ENCODE measurements around the gene POLR2L.

DNA sequence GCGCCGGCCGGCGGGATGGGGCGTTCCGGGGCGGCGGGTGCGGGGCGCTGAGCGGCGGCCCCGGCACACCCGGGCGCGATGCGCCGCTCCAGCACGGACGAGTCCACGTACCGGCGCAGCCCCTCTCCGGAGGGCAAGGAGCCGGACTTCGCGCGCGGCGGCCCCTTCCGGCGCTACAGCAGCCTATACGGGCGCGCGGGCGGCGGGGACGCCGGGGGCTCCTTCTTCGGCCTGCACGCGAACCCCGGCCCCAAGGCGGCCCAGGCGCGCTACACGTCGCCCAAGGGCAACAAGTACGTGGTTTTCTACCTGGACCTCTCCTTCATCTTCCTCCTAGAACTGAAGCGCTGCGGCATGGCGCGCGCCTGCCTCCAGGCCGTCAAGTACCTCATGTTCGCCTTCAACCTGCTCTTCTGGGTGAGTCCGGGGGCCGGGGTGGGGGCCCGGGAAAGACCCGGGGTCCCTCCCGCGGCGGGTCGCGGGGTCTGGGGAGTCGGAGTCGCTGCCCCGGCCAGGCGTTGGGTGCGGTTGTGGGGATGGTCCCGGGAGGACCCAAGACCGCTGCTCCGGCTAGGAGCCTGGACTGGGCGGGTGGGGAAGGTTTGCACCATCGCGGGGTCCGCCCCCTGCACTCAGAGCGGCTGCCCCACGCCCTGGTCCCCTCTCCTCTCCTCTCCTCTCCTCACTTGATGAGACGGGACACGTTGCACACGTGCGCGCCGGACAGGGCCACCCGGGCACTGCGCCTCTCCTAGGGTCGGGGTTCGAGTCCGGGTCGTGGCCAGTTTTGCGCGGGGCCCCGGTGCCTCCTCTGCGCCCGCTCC lies 7.8 kb upstream of the POLR2L start:
- TF ChIP-seq TAF1 (IDR thresholded peaks at IDR 0.05; ENCODE audit: borderline replicate concordance, insufficient read depth, low read length) (no peak), POLR2AphosphoS5 (IDR thresholded peaks at IDR 0.05; ENCODE audit: low read depth, low read length) (no peak)
